AG20443 (cell line): Measurements from ENCODE around the gene HEPHL1.
A peak's percentile ranks its signal among the peaks of the same experiment; 100 is the strongest.
"Not testable (repeated sequence)": the region's sequence is repeated elsewhere in the genome, so short reads cannot be mapped to it uniquely, and the experiment has no call there.

Experiments
- DNase-seq: peaks from one replicate; pipeline ENCODE4 v3.0.0; 2012; ENCODE audit warnings: low spot score, mixed read lengths

The HEPHL1 gene

GRCh38 chr11:94151903-94152677 lies 130.9 kb downstream of the HEPHL1 start:
- DNase-seq: peak; percentile 88

- DNase-seq: no peak
These were observed 131.5 kb downstream of the HEPHL1 start for GRCh38 chr11:94152678-94153065.

GRCh38 chr11:94153320-94153719 lies 132.2 kb downstream of the HEPHL1 start:
- no peak for DNase-seq

GRCh38 chr11:94154095-94154856 lies 133.1 kb downstream of the HEPHL1 start:
- DNase-seq: no peak

- not testable (repeated sequence) for DNase-seq
These were observed 136.2 kb downstream of the HEPHL1 start for GRCh38 chr11:94157339-94157738.
